Gastroesophageal sphincter (tissue), 3 donors: ENCODE data around the gene HSP90B1.

Experiments
- CTCF ChIP-seq, 4 experiments: fragments of 200-600 bp in 2 of 4; fragments of 450-650 bp in 2 of 4; sonication (generic) in 1 of 4; IDR thresholded peaks; one replicate each; pipeline ENCODE4 v1.5.1; 2017 to 2019; ENCODE audit warnings: antibody characterized with exemption in 4 of 4, mild to moderate bottlenecking in 2 of 4, moderate library complexity in 2 of 4
- POLR2A ChIP-seq, 2 donors: fragments of 450-650 bp; IDR thresholded peaks; one replicate each; pipeline ENCODE4 v1.6.1; 2017; ENCODE audit warnings: antibody characterized with exemption in 2 of 2, mild to moderate bottlenecking in 2 of 2, moderate library complexity in 1 of 2
- POLR2AphosphoS5 ChIP-seq: sonication (generic); formaldehyde crosslinking; IDR thresholded peaks from one replicate; pipeline ENCODE4 v1.6.1; 2017; ENCODE audit warnings: antibody characterized with exemption

- TF ChIP-seq POLR2A (IDR thresholded peaks at IDR 0.05) (no peak), CTCF (IDR thresholded peaks at IDR 0.05) (no peak), POLR2AphosphoS5 (no peak)
Measured at GRCh38 chr12:103997286-103997900, 67.2 kb downstream of the HSP90B1 start.
